ENCODE measurements around the gene ATP2B2. TPM values are rescaled to one million over a fixed set of nuclear protein-coding genes. Genes with fewer than 3 reads are reported as not detected.

ATP2B2 gene
- total RNA-seq, 1 donor from 2014 or later = not detected

- H3K27me3 Mint-ChIP-seq (ENCODE audit: insufficient read depth) = peaks cover 2% of the 10 kb centered on the region
- intact Hi-C loops (cut with micrococcal nuclease) = loop anchor here (10.0 kb wide), 1 partner anchor 156 kb away; the partner anchor contains the start of gene ATP2B2
- no peaks in the 10 kb centered on the region for H3K4me1 Mint-ChIP-seq (ENCODE audit: low read depth)
- no peaks in the 10 kb centered on the region for H3K36me3 Mint-ChIP-seq (ENCODE audit: low read depth)
- H3K27ac Mint-ChIP-seq = no peak overlapping the region
- H3K9me3 Mint-ChIP-seq = no peaks in the 10 kb centered on the region
- DNase-seq (ENCODE audit: low spot score) = no peak
- no peak overlapping the region for H3K4me3 Mint-ChIP-seq
These were observed 157.0 kb downstream of the ATP2B2 start for GRCh38 chr3:10348404-10348721.

GRCh38 chr3:10347648-10348403, 157.6 kb downstream of the ATP2B2 start:
- no peaks in the 10 kb centered on the region for H3K4me1 Mint-ChIP-seq (ENCODE audit: low read depth)
- no peak overlapping the region for H3K27ac Mint-ChIP-seq
- H3K4me3 Mint-ChIP-seq = no peak overlapping the region
- H3K27me3 Mint-ChIP-seq (ENCODE audit: insufficient read depth) = no peaks in the 10 kb centered on the region
- intact Hi-C loops (cut with micrococcal nuclease) = loop anchor here (10.0 kb wide), 1 partner anchor 157 kb away; the partner anchor contains the start of gene ATP2B2
- no peaks in the 10 kb centered on the region for H3K36me3 Mint-ChIP-seq (ENCODE audit: low read depth)
- no peak for DNase-seq (ENCODE audit: low spot score)
- no peaks in the 10 kb centered on the region for H3K9me3 Mint-ChIP-seq

- no peaks in the 10 kb centered on the region for H3K36me3 Mint-ChIP-seq (ENCODE audit: low read depth)
- H3K27me3 Mint-ChIP-seq (ENCODE audit: insufficient read depth) = no peaks in the 10 kb centered on the region
These were observed 159.5 kb downstream of the ATP2B2 start for GRCh38 chr3:10345911-10346310.

GRCh38 chr3:10344944-10345575, 160.3 kb downstream of the ATP2B2 start:
- no peak overlapping the region for H3K4me3 Mint-ChIP-seq
- H3K4me1 Mint-ChIP-seq (ENCODE audit: low read depth) = no peaks in the 10 kb centered on the region
- no peak overlapping the region for H3K27ac Mint-ChIP-seq
- H3K36me3 Mint-ChIP-seq (ENCODE audit: low read depth) = no peaks in the 10 kb centered on the region
- intact Hi-C loops (cut with micrococcal nuclease) = loop anchor here (1.0 to 10.0 kb wide), 2 partner anchors 160 to 394 kb away; partner anchors contain the start of gene ATP2B2
- H3K9me3 Mint-ChIP-seq = no peaks in the 10 kb centered on the region
- no peak for DNase-seq (ENCODE audit: low spot score)
- H3K27me3 Mint-ChIP-seq (ENCODE audit: insufficient read depth) = no peaks in the 10 kb centered on the region

More at GRCh38 chr3:10345911-10346310, 159.5 kb downstream of the ATP2B2 start:
- Mint-ChIP-seq H3K9me3 (no peaks in the 10 kb centered on the region), H3K4me3 (no peak overlapping the region), H3K4me1 (ENCODE audit: low read depth) (no peaks in the 10 kb centered on the region), H3K27ac (no peak overlapping the region)
- no peak for DNase-seq (ENCODE audit: low spot score)
- intact Hi-C loops (cut with micrococcal nuclease) = loop anchor here (10.0 kb wide), 1 partner anchor 159 kb away; the partner anchor contains the start of gene ATP2B2

GRCh38 chr3:10344147-10344943, 161.0 kb downstream of the ATP2B2 start:
- Mint-ChIP-seq H3K27ac (no peak overlapping the region), H3K27me3 (ENCODE audit: insufficient read depth) (no peaks in the 10 kb centered on the region)

GRCh38 chr3:10343526-10343925, 161.9 kb downstream of the ATP2B2 start:
- intact Hi-C loops (cut with micrococcal nuclease) = loop anchor here (10.0 kb wide), 1 partner anchor 161 kb away; the partner anchor contains the start of gene ATP2B2
- Mint-ChIP-seq H3K4me1 (ENCODE audit: low read depth) (no peaks in the 10 kb centered on the region), H3K27ac (no peak overlapping the region), H3K9me3 (no peaks in the 10 kb centered on the region), H3K4me3 (no peak overlapping the region), H3K36me3 (ENCODE audit: low read depth) (no peaks in the 10 kb centered on the region), H3K27me3 (ENCODE audit: insufficient read depth) (no peaks in the 10 kb centered on the region)
- no peak for DNase-seq (ENCODE audit: low spot score)

More at GRCh38 chr3:10344147-10344943, 161.0 kb downstream of the ATP2B2 start:
- H3K36me3 Mint-ChIP-seq (ENCODE audit: low read depth) = no peaks in the 10 kb centered on the region
- intact Hi-C loops (cut with micrococcal nuclease) = loop anchor here (1.0 to 10.0 kb wide), 2 partner anchors 160 to 395 kb away; partner anchors contain the start of gene ATP2B2
- no peaks in the 10 kb centered on the region for H3K9me3 Mint-ChIP-seq
- peak; percentile 25 for DNase-seq (ENCODE audit: low spot score)
- no peaks in the 10 kb centered on the region for H3K4me1 Mint-ChIP-seq (ENCODE audit: low read depth)
- no peak overlapping the region for H3K4me3 Mint-ChIP-seq

GRCh38 chr3:10342781-10343180, 162.6 kb downstream of the ATP2B2 start:
- H3K36me3 Mint-ChIP-seq (ENCODE audit: low read depth) = no peaks in the 10 kb centered on the region
- H3K9me3 Mint-ChIP-seq = no peaks in the 10 kb centered on the region
- no peak for DNase-seq (ENCODE audit: low spot score)
- no peaks in the 10 kb centered on the region for H3K27me3 Mint-ChIP-seq (ENCODE audit: insufficient read depth)
- H3K27ac Mint-ChIP-seq = no peak overlapping the region
- H3K4me1 Mint-ChIP-seq (ENCODE audit: low read depth) = no peaks in the 10 kb centered on the region
- intact Hi-C loops (cut with micrococcal nuclease) = loop anchor here (10.0 kb wide), 1 partner anchor 162 kb away; the partner anchor contains the start of gene ATP2B2
- H3K4me3 Mint-ChIP-seq = no peak overlapping the region

GRCh38 chr3:10341901-10342398, 163.4 kb downstream of the ATP2B2 start:
- intact Hi-C loops (cut with micrococcal nuclease) = loop anchor here (10.0 kb wide), 1 partner anchor 163 kb away; the partner anchor contains the start of gene ATP2B2
- DNase-seq (ENCODE audit: low spot score) = no peak
- no peaks in the 10 kb centered on the region for H3K9me3 Mint-ChIP-seq
- no peaks in the 10 kb centered on the region for H3K27me3 Mint-ChIP-seq (ENCODE audit: insufficient read depth)
- no peaks in the 10 kb centered on the region for H3K36me3 Mint-ChIP-seq (ENCODE audit: low read depth)
- no peaks in the 10 kb centered on the region for H3K4me1 Mint-ChIP-seq (ENCODE audit: low read depth)
- no peak overlapping the region for H3K27ac Mint-ChIP-seq
- no peak overlapping the region for H3K4me3 Mint-ChIP-seq

- Mint-ChIP-seq H3K4me3 (no peak overlapping the region), H3K27ac (no peak overlapping the region), H3K27me3 (ENCODE audit: insufficient read depth) (no peaks in the 10 kb centered on the region), H3K4me1 (ENCODE audit: low read depth) (no peaks in the 10 kb centered on the region), H3K36me3 (ENCODE audit: low read depth) (no peaks in the 10 kb centered on the region), H3K9me3 (no peaks in the 10 kb centered on the region)
- intact Hi-C loops (cut with micrococcal nuclease) = loop anchor here (10.0 kb wide), 1 partner anchor 164 kb away; the partner anchor contains the start of gene ATP2B2
- DNase-seq (ENCODE audit: low spot score) = no peak
These were observed 164.9 kb downstream of the ATP2B2 start for GRCh38 chr3:10340476-10340875.

- no peak for DNase-seq (ENCODE audit: low spot score)
- Mint-ChIP-seq H3K9me3 (no peaks in the 10 kb centered on the region), H3K4me1 (ENCODE audit: low read depth) (no peaks in the 10 kb centered on the region), H3K4me3 (no peak overlapping the region), H3K27me3 (ENCODE audit: insufficient read depth) (no peaks in the 10 kb centered on the region), H3K27ac (no peak overlapping the region), H3K36me3 (ENCODE audit: low read depth) (no peaks in the 10 kb centered on the region)
- intact Hi-C loops (cut with micrococcal nuclease) = loop anchor here (10.0 kb wide), 1 partner anchor 165 kb away; the partner anchor contains the start of gene ATP2B2
These were observed 165.3 kb downstream of the ATP2B2 start for GRCh38 chr3:10340046-10340445.

- no peak overlapping the region for H3K4me3 Mint-ChIP-seq
- DNase-seq (ENCODE audit: low spot score) = no peak
- intact Hi-C loops (cut with micrococcal nuclease) = no loop called here
- no peaks in the 10 kb centered on the region for H3K27me3 Mint-ChIP-seq (ENCODE audit: insufficient read depth)
- no peak overlapping the region for H3K27ac Mint-ChIP-seq
- H3K36me3 Mint-ChIP-seq (ENCODE audit: low read depth) = no peaks in the 10 kb centered on the region
- H3K9me3 Mint-ChIP-seq = no peaks in the 10 kb centered on the region
- H3K4me1 Mint-ChIP-seq (ENCODE audit: low read depth) = no peaks in the 10 kb centered on the region
These were observed 165.9 kb downstream of the ATP2B2 start for GRCh38 chr3:10339376-10339955.

All from activated T-helper 1 cell treated with anti-CD3 and anti-CD28 coated beads, Interleukin-12 subunit alpha, Interleukin-12 subunit beta, Interleukin-2, Interleukin-4 antibody, amounts not matched to agents 30 ng/mL and 10 ng/mL and 1 ng/mL, durations not matched to agents 14 hours and 24 hours and 36 hours (primary cell).